Measurements from ENCODE around the gene HSPB6.

DNA sequence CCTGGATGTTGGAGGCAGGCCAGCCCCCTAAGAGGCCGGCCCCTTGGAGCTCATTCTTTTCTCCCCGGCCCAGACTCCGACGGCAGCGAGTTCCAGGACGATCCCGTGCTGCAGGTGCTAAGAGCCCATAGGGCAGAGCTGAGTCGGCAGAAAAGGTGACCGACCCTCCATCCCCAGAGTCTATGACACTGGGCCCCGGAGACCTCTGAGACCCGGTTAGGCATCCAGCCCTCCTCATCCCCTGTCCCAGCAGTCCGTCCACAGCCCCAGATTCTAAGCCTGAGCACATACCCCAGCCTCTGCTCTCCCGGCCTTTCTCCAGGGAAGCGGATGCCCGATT lies 11.2 kb upstream of the HSPB6 start:
- TF ChIP-seq, protein P1, sequence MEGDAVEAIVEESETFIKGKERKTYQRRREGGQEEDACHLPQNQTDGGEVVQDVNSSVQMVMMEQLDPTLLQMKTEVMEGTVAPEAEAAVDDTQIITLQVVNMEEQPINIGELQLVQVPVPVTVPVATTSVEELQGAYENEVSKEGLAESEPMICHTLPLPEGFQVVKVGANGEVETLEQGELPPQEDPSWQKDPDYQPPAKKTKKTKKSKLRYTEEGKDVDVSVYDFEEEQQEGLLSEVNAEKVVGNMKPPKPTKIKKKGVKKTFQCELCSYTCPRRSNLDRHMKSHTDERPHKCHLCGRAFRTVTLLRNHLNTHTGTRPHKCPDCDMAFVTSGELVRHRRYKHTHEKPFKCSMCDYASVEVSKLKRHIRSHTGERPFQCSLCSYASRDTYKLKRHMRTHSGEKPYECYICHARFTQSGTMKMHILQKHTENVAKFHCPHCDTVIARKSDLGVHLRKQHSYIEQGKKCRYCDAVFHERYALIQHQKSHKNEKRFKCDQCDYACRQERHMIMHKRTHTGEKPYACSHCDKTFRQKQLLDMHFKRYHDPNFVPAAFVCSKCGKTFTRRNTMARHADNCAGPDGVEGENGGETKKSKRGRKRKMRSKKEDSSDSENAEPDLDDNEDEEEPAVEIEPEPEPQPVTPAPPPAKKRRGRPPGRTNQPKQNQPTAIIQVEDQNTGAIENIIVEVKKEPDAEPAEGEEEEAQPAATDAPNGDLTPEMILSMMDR (IDR thresholded peaks at IDR 0.05) = no peak
- no peak for TF ChIP-seq ZFX (IDR thresholded peaks at IDR 0.05; ENCODE audit: borderline replicate concordance)
